Effector memory CD4-positive, alpha-beta T cell (primary cell): ENCODE measurements around the gene TSSK1B.

Experiments used
- DNase-seq, 3 donors: peaks; one replicate each; pipeline ENCODE4 v3.0.0-alpha.2; 2020
- H3K27ac ChIP-seq: 2 replicates; pipeline ENCODE4 v1.7.0; 2013; ENCODE audit warnings: mild to moderate bottlenecking, low read length, moderate library complexity; ENCODE audit not compliant: insufficient read depth, poor library complexity, severe bottlenecking
- H3K27me3 ChIP-seq: replicated peaks from 2 replicates; pipeline ENCODE4 v1.7.0; 2013; ENCODE audit warnings: mild to moderate bottlenecking, low read length; ENCODE audit not compliant: insufficient read depth, control insufficient read depth, poor library complexity, severe bottlenecking
- H3K36me3 ChIP-seq: 2 replicates; pipeline ENCODE4 v1.7.0; 2013; ENCODE audit warnings: mild to moderate bottlenecking, low read length, moderate library complexity; ENCODE audit not compliant: control insufficient read depth, insufficient read depth
- H3K4me1 ChIP-seq: 2 replicates; pipeline ENCODE4 v1.7.0; 2013; ENCODE audit warnings: low read length, mild to moderate bottlenecking; ENCODE audit not compliant: control insufficient read depth, insufficient read depth, poor library complexity, severe bottlenecking
- H3K4me3 ChIP-seq: 2 replicates; pipeline ENCODE4 v1.7.0; 2013; ENCODE audit warnings: low read length, low read depth, mild to moderate bottlenecking; ENCODE audit not compliant: insufficient read depth, poor library complexity, severe bottlenecking
- H3K9me3 ChIP-seq: 2 replicates; pipeline ENCODE4 v1.7.0; 2013; ENCODE audit warnings: mild to moderate bottlenecking, low read length, moderate library complexity; ENCODE audit not compliant: control insufficient read depth

Gene TSSK1B

DNA sequence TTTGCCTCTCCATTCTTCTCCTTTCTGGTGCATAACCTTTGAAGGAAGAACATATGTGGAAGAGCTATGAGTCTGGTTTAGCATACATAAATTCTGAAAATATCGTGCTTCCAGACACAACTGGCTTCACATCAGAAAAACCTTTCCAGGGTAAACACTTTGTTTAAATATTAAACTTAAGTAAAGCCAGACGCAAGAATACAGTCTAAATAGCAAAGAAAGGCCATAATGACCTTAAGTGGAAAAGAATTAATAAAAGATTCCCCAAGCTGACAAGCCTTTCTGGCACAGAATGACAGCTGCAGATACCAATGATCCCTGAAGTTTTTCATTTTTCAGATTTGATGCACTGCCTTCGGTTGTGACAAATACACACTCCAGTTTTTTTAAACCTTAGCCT is 13.5 kb upstream of the TSSK1B start:
- DNase-seq = no peak
- H3K27ac ChIP-seq = no peak overlapping the region
- H3K27me3 ChIP-seq = no peaks in the 10 kb centered on the region
- no peaks in the 10 kb centered on the region for H3K36me3 ChIP-seq
- no peaks in the 10 kb centered on the region for H3K4me1 ChIP-seq
- H3K4me3 ChIP-seq = no peak overlapping the region
- H3K9me3 ChIP-seq = no peaks in the 10 kb centered on the region

DNA sequence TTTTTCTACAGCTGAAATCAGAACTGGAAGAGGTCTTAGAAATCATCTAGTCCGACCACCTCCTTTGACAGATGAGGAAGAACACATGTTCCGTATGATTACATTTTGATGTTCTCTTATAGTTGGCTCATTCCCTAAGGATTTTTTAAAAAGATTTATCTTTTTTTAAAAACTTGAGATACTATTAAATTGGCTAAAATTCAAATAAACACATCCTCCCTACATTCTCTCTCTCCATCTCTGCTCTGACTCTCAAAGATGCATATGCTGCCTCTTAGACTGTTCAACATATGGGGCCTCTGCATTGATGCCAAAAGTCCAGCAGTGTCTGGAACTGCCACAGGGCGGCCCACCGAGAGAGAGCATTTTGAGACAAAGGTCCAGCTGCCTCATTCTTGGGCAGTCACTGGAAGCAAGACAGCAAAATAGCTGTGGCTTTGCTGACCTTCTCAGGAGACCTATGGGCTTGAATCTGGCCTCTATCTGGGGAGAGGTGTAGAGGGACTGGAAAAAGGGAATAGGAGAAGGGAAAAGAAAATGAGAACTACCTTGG is 12.8 kb upstream of the TSSK1B start:
- Histone ChIP-seq H3K36me3 (no peaks in the 10 kb centered on the region), H3K9me3 (no peaks in the 10 kb centered on the region), H3K27me3 (no peaks in the 10 kb centered on the region), H3K27ac (no peak overlapping the region), H3K4me3 (no peak overlapping the region), H3K4me1 (no peaks in the 10 kb centered on the region)
- DNase-seq = no peak

DNA sequence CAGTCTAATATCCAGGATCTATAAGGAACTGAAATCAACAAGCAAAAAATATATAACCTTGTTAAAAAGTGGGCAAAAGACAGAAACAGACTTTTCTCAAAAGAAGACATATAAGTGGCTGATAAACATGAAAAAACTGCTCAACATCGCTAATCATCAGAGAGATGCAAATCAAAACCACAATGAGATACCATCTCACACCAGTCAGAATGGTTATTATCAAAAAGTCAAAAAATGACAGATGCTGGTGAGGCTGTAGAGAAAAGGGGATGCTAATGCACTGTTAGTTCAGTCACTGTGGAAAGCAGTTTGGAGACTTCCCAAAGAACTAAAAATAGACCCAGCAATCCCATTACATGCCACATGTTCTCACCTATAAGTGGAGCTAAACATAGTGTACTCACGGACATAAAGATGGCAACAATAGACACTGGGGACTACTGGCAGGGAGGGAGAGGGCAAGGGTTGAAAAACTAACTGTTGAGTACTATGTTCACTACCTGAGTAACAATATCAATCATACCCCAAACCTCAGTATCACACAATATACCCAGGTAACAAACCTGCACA is 11.7 kb upstream of the TSSK1B start:
- Histone ChIP-seq H3K36me3 (no peaks in the 10 kb centered on the region), H3K4me1 (no peaks in the 10 kb centered on the region)

DNA sequence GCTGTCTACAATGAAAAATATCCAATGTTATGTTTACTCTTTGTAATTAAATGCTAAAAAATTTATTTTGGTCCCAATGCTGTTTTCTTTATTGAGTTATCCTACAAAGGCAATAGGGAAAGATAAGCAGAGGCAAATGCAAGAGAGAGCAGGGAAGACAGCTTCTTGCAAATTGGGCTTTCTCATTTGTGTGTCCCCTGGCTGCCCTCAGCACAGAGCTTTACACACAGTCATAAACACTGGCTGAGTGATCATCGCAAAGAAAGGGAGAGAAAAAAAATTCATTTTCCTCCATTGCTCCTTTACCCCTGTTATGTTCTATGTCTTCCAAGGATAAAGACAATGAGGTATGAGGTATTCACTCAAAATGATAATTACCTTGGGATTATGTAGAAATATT is 2.3 kb upstream of the TSSK1B start:
- no peaks in the 10 kb centered on the region for H3K4me1 ChIP-seq
- no peaks in the 10 kb centered on the region for H3K27me3 ChIP-seq
- no peak overlapping the region for H3K4me3 ChIP-seq
- no peaks in the 10 kb centered on the region for H3K9me3 ChIP-seq
- no peaks in the 10 kb centered on the region for H3K36me3 ChIP-seq
- DNase-seq = no peak
- no peak overlapping the region for H3K27ac ChIP-seq

More for the DNA sequence above, 11.7 kb upstream of the TSSK1B start:
- Histone ChIP-seq H3K9me3 (no peaks in the 10 kb centered on the region), H3K27me3 (no peaks in the 10 kb centered on the region), H3K4me3 (no peak overlapping the region), H3K27ac (no peak overlapping the region)
- no peak for DNase-seq

DNA sequence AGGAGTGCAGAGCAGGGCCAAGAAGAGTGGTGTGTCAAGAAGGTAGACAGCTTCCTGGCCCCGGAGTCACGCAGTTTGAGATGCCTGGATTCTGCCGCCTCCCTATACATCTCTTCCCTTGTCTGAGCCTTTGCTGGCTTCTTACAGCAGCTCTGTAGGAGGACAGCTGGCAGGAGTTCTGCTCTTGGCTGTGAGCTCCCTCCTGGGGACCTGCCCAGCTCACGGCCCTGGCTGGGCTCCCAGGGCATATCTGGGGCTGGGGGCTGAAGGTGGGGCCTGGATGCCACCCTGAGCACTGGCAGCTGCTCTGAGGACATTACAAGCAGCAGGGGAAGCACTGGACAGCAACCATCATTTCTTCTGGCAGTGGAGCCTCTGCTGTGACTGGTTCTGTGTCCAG is 786 bp upstream of the TSSK1B start:
- no peaks in the 10 kb centered on the region for H3K27me3 ChIP-seq
- DNase-seq = no peak
- no peaks in the 10 kb centered on the region for H3K36me3 ChIP-seq
- H3K27ac ChIP-seq = no peak overlapping the region
- H3K4me3 ChIP-seq = no peak overlapping the region
- no peaks in the 10 kb centered on the region for H3K9me3 ChIP-seq
- no peaks in the 10 kb centered on the region for H3K4me1 ChIP-seq

DNA sequence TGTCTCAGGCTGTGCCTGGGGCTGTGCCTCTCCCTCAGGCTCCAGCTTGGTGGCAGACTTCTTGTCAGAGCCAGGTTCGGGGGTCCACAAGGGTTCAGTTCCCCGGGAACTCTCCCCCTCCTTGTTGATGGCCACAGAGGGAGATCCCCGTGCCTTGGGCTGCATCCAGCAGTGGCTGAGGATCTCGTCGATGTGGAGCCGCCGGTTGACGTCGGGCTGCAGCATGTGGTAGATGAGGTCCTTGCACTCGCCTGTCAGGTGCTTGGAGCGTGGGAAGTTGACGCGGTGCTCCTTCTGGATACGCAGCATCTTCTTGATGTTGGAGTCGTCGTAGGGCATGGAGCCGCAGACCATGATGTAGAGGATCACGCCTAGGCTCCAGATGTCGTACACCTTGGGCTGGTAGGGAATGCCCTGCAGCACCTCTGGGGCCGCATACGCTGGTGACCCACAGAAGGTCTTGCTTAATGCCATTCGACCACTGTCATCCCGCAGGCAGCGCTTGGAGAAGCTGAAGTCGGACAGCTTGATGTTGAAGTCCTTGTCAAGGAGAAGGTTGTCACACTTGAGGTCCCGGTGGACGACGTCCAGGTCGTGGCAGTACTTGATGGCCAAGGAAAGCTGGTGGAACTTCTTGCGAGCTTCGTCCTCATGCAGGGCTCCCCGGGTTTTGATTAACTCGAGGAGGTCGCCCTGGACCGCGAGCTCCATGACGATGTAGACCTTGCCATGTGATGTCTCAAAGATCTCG is 752 bp downstream of the TSSK1B start:
- H3K27me3 ChIP-seq = no peaks in the 10 kb centered on the region
- H3K9me3 ChIP-seq = no peaks in the 10 kb centered on the region
- no peak overlapping the region for H3K4me3 ChIP-seq
- no peaks in the 10 kb centered on the region for H3K36me3 ChIP-seq
- H3K4me1 ChIP-seq = no peaks in the 10 kb centered on the region
- H3K27ac ChIP-seq = no peak overlapping the region
- DNase-seq = no peak

DNA sequence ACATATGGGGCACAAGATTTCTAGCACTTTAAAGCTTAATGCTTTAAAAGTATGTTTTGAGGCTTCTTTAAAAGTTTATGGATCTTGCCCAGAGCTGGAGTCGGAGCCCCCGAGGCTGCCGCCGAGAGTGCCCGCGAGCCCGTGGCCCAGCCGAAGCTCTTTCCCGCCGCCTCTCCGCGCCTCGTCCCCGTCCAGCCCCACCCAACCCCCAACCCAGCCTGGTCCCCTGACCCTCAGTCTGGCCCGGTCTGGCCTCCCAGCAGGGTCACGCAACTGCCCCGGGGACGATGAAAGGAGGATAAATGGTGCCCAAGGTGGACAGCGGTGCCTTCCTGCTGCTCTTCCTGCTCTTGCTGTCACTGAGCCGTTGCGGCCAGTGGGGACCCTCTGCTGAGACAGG is 1.7 kb downstream of the TSSK1B start:
- Histone ChIP-seq H3K36me3 (no peaks in the 10 kb centered on the region), H3K27ac (no peak overlapping the region), H3K27me3 (no peaks in the 10 kb centered on the region), H3K9me3 (no peaks in the 10 kb centered on the region), H3K4me3 (no peak overlapping the region), H3K4me1 (no peaks in the 10 kb centered on the region)
- no peak for DNase-seq

DNA sequence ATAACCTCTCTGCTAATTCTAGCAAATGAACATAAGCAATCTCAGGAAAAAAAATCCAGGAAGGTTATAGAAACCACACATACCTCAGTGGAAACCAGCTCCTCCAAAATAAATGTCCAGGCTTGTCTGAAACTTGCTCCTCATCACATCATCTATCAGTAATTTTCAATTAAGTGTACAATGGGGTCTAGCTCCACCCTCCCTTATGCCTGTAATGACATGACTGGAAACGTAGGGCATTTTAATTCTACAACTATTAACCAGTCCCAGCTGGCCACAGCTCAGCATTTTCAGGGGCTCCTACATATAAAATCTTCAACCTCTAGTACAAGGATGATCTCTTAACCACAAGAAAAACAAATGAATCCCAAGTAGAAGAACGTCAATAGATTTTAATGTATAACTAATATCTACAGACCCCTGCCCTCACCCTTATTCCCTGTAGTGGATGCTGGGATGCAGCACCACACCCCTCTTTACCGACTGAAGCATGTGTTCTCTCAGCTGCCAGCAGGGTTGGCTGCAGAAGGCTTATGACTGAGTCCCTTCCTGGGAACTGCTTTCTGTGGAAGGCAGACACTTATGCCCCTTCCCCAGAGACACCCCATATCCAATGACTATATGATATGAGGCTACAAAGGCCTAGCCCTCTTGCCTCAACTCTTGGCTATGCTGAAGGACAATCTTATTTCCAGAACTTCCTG is 6.8 kb downstream of the TSSK1B start:
- no peaks in the 10 kb centered on the region for H3K9me3 ChIP-seq
- H3K27ac ChIP-seq = no peak overlapping the region
- no peak overlapping the region for H3K4me3 ChIP-seq
- H3K4me1 ChIP-seq = no peaks in the 10 kb centered on the region
- no peak for DNase-seq
- H3K36me3 ChIP-seq = no peaks in the 10 kb centered on the region
- H3K27me3 ChIP-seq = no peaks in the 10 kb centered on the region

DNA sequence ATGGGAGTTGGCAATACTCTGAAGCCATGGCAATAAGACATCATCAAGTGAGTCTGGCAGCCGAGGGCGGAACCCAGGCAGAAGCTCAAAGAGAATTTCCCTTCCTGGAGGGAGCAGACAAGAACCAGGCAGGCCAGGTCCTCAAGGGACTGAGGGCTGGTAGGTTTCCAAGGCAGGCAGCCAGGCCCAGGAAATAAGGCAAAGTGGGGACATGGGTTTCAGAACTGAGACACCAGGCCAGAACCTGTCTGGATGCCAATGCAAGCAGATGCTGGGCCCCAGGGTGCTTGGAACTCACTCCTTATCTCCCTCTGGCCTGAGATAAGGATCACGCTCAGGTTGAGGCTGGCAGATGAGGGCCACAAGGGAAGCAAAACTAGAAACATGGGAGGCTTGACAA is 8.9 kb downstream of the TSSK1B start:
- Histone ChIP-seq H3K27ac (no peak overlapping the region), H3K36me3 (no peaks in the 10 kb centered on the region), H3K4me1 (no peaks in the 10 kb centered on the region), H3K27me3 (no peaks in the 10 kb centered on the region), H3K4me3 (no peak overlapping the region), H3K9me3 (no peaks in the 10 kb centered on the region)
- DNase-seq = no peak

DNA sequence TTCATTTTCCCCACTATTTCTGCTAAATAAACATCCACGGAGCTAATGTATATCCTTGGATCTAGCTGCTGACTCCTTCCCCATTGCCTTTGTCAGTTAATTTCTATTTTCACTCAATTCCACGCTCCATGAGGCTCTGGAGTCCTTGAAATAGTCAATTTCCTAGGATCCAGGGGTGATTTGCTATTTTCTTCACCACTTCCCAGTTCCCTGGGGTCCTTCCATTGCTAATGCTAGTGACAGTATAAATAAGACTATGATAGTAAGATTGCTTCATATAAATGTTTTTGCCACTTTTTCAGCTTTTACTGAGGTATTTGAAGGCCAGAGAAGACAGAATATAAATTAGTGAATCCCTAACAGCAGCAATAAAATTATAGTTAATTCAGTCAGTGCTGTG is 13.1 kb downstream of the TSSK1B start:
- H3K27ac ChIP-seq = no peak overlapping the region
- H3K27me3 ChIP-seq = no peaks in the 10 kb centered on the region
- DNase-seq = no peak
- no peak overlapping the region for H3K4me3 ChIP-seq
- H3K9me3 ChIP-seq = no peaks in the 10 kb centered on the region
- no peaks in the 10 kb centered on the region for H3K4me1 ChIP-seq
- H3K36me3 ChIP-seq = no peaks in the 10 kb centered on the region
